Ramos (cell line): Measurements from ENCODE around the gene FAM83B.
"Not testable (repeated sequence)": the region's sequence is repeated elsewhere in the genome, so short reads cannot be mapped to it uniquely, and the experiment has no call there.

Experiments used
- in situ Hi-C: fragments of 300-500 bp; cut with MboI; formaldehyde crosslinking; loops from one replicate; pipeline ENCODE4 v1.14.3; 2022; ENCODE audit warnings: low sequenced_read_pairs; ENCODE audit not compliant: unreplicated experiment

FAM83B gene

GRCh38 chr6:54970337-54970736, 123.8 kb downstream of the FAM83B start:
- in situ Hi-C loops, result no loop called here

DNA sequence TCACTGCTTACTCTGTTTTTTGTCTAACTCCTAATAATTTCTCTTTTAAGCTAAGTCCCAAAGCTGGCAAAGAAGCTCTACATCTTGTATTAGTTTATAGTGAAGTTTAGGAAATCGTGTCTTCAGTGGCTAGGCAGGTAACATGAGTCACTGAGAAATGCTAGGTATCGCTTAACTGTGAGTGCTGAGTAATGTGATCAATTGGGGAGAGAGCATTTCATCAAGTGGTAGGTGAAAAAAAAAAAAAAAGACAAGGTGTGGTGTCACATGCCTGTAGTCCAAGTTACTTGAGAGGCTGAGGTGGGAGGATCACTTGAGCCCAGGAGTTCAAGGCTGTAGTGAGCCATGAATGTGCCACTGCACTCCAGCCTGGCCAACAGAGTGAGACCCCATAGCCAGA, 125.3 kb downstream of the FAM83B start:
- in situ Hi-C loops, result no loop called here

GRCh38 chr6:54979161-54979560, 132.6 kb downstream of the FAM83B start:
- in situ Hi-C loops, result not testable (repeated sequence)

GRCh38 chr6:54980511-54981275, 134.1 kb downstream of the FAM83B start:
- in situ Hi-C loops, result no loop called here

GRCh38 chr6:54981276-54981609, 134.7 kb downstream of the FAM83B start:
- in situ Hi-C loops, result no loop called here

- in situ Hi-C loops, result no loop called here
Observed at GRCh38 chr6:54981647-54982046, 135.1 kb downstream of the FAM83B start.

DNA sequence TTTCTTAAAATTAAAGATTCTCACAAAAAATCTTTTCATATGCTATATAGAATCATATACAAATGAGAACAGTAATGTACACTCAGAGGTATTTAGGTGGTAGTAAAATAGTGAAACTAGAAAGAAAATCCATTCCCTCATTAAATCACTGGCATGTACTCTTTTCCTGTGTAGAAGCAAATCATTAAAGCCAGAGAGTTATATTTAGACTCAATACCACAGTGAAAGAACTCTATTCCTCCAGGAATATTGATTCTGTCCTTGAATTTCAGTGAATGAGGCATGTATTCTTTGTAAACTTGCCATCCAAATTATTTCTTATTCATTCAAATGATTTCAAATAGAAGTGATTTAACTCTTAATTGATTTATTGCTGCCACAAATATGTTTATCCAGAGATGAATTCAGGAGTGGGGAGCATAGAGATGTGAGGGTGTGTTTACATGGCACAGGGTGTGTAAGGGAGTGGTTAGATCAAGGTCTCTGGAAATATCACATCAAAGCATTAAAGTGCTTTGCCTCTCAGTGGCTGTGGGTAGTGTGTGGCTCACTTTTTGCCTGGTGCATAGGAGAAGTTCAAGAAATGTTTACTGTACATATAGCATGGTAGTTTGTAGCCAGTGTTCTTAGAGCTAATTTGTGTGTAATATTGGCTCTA, 141.2 kb downstream of the FAM83B start:
- in situ Hi-C loops, result no loop called here

GRCh38 chr6:54988576-54988975, 142.0 kb downstream of the FAM83B start:
- in situ Hi-C loops, result no loop called here

DNA sequence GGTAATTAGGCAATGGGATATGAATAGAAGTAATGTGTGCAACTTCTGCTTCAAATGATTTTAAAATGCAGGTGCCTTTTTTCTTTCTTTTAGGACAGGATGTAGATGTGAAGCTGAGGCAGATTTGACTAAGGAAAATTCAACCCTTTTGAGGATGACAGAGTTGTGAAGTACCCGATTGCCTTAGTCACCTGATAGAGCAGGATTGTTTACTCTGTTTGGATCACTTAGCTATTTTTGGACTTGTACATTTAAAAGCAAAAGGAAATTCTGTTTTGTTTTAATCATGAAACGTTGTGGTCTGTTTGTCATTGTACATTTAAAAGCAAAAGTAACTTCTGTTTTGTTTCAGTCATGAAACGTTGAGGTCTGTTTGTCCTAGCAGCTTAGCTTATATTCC, 143.4 kb downstream of the FAM83B start:
- in situ Hi-C loops, result no loop called here
